ENCODE results near the gene NR1H3. TPM values are rescaled to one million over a fixed set of nuclear protein-coding genes. Genes with fewer than 3 reads are reported as not detected.

Gene NR1H3
- total RNA-seq, 1 donor from 2014 or later, result 3.8 TPM

- H3K36me3 ChIP-seq (ENCODE audit: control insufficient read depth, insufficient read depth, low read length), result peaks cover 6% of the 10 kb centered on the region
- TF ChIP-seq CTCF (IDR thresholded peaks at IDR 0.05; ENCODE audit: insufficient read depth, low read length, poor library complexity, severe bottlenecking), result no peak
Measured at GRCh38 chr11:47278769-47279168, 21.0 kb downstream of the NR1H3 start.

GRCh38 chr11:47280099-47280498 is 22.3 kb downstream of the NR1H3 start:
- no peak for DNase-seq (ENCODE audit: low read depth)
- peaks cover 6% of the 10 kb centered on the region for H3K36me3 ChIP-seq (ENCODE audit: control insufficient read depth, insufficient read depth, low read length)
- no peaks in the 10 kb centered on the region for H3K27me3 ChIP-seq (ENCODE audit: control insufficient read depth, insufficient read depth, low read length)
- no peak overlapping the region for H3K4me3 ChIP-seq (ENCODE audit: low read depth, low read length)
- no peak for TF ChIP-seq CTCF (IDR thresholded peaks at IDR 0.05; ENCODE audit: insufficient read depth, low read length, poor library complexity, severe bottlenecking)

More at GRCh38 chr11:47278769-47279168, 21.0 kb downstream of the NR1H3 start:
- H3K4me3 ChIP-seq (ENCODE audit: low read depth, low read length), result no peak overlapping the region
- DNase-seq (ENCODE audit: low read depth), result no peak
- H3K27me3 ChIP-seq (ENCODE audit: control insufficient read depth, insufficient read depth, low read length), result no peaks in the 10 kb centered on the region

GRCh38 chr11:47280860-47281259 is 23.1 kb downstream of the NR1H3 start:
- Histone ChIP-seq H3K36me3 (ENCODE audit: control insufficient read depth, insufficient read depth, low read length) (peaks cover 7% of the 10 kb centered on the region), H3K27me3 (ENCODE audit: control insufficient read depth, insufficient read depth, low read length) (no peaks in the 10 kb centered on the region), H3K4me3 (ENCODE audit: low read depth, low read length) (no peak overlapping the region)
- no peak for DNase-seq (ENCODE audit: low read depth)
- TF ChIP-seq CTCF (IDR thresholded peaks at IDR 0.05; ENCODE audit: insufficient read depth, low read length, poor library complexity, severe bottlenecking), result no peak

GRCh38 chr11:47282462-47282861 is 24.7 kb downstream of the NR1H3 start:
- DNase-seq (ENCODE audit: low read depth), result no peak
- Histone ChIP-seq H3K36me3 (ENCODE audit: control insufficient read depth, insufficient read depth, low read length) (peaks cover 7% of the 10 kb centered on the region), H3K4me3 (ENCODE audit: low read depth, low read length) (no peak overlapping the region), H3K27me3 (ENCODE audit: control insufficient read depth, insufficient read depth, low read length) (no peaks in the 10 kb centered on the region)
- TF ChIP-seq CTCF (IDR thresholded peaks at IDR 0.05; ENCODE audit: insufficient read depth, low read length, poor library complexity, severe bottlenecking), result no peak

- TF ChIP-seq CTCF (IDR thresholded peaks at IDR 0.05; ENCODE audit: insufficient read depth, low read length, poor library complexity, severe bottlenecking), result no peak
- no peak for DNase-seq (ENCODE audit: low read depth)
- Histone ChIP-seq H3K27me3 (ENCODE audit: control insufficient read depth, insufficient read depth, low read length) (no peaks in the 10 kb centered on the region), H3K36me3 (ENCODE audit: control insufficient read depth, insufficient read depth, low read length) (peaks cover 5% of the 10 kb centered on the region), H3K4me3 (ENCODE audit: low read depth, low read length) (no peak overlapping the region)
Measured at GRCh38 chr11:47284151-47284550, 26.4 kb downstream of the NR1H3 start.

GRCh38 chr11:47285969-47286770 is 28.4 kb downstream of the NR1H3 start:
- H3K36me3 ChIP-seq (ENCODE audit: control insufficient read depth, insufficient read depth, low read length), result peaks cover 5% of the 10 kb centered on the region
- H3K4me3 ChIP-seq (ENCODE audit: low read depth, low read length), result no peak overlapping the region
- no peak for TF ChIP-seq CTCF (IDR thresholded peaks at IDR 0.05; ENCODE audit: insufficient read depth, low read length, poor library complexity, severe bottlenecking)
- no peaks in the 10 kb centered on the region for H3K27me3 ChIP-seq (ENCODE audit: control insufficient read depth, insufficient read depth, low read length)
- no peak for DNase-seq (ENCODE audit: low read depth)

Data from kidney epithelial cell (primary cell).